Neuronal stem cell (in vitro differentiated cells): ENCODE measurements around the gene CD84.
"Not testable (repeated sequence)": the region's sequence is repeated elsewhere in the genome, so short reads cannot be mapped to it uniquely, and the experiment has no call there.

Experiments used
- DNase-seq: peaks from one replicate; pipeline ENCODE4 v3.0.0-alpha.2; 2013; ENCODE audit warnings: low spot score
- H2AFZ ChIP-seq: one replicate; pipeline ENCODE4 v1.6.1; 2013; ENCODE audit warnings: mild to moderate bottlenecking, low read length, inconsistent platforms
- H2AK5ac ChIP-seq: 2 replicates; pipeline ENCODE4 v1.6.1; 2013; ENCODE audit warnings: low read depth, mild to moderate bottlenecking, inconsistent platforms, low read length, moderate library complexity, mixed read lengths
- H2BK120ac ChIP-seq: 2 replicates; pipeline ENCODE4 v1.6.1; 2013; ENCODE audit warnings: low read depth, mild to moderate bottlenecking, inconsistent platforms, low read length, moderate library complexity, mixed read lengths
- H2BK12ac ChIP-seq: one replicate; pipeline ENCODE4 v1.6.1; 2013; ENCODE audit warnings: low read length, inconsistent platforms
- H2BK15ac ChIP-seq: 2 replicates; pipeline ENCODE4 v1.6.1; 2013; ENCODE audit warnings: mild to moderate bottlenecking, low read length, inconsistent platforms, mixed read lengths
- H2BK5ac ChIP-seq: one replicate; pipeline ENCODE4 v1.6.1; 2013; ENCODE audit warnings: inconsistent platforms, mild to moderate bottlenecking, low read length, moderate library complexity
- H3K14ac ChIP-seq: one replicate; pipeline ENCODE4 v1.6.1; 2013; ENCODE audit warnings: low read length, inconsistent platforms
- H3K18ac ChIP-seq: 2 replicates; pipeline ENCODE4 v1.6.1; 2013; ENCODE audit warnings: low read length, inconsistent platforms
- H3K23ac ChIP-seq: 2 replicates; pipeline ENCODE4 v1.6.1; 2013; ENCODE audit warnings: low read depth, mild to moderate bottlenecking, mixed read lengths, low read length, inconsistent platforms; ENCODE audit not compliant: poor library complexity
- H3K27ac ChIP-seq: replicated peaks from 3 replicates; pipeline ENCODE4 v1.5.1; 2013; ENCODE audit warnings: low read length, inconsistent platforms
- H3K27me3 ChIP-seq, 3 experiments: 2 replicates each; pipeline ENCODE4 v1.6.1; 2013; ENCODE audit warnings: low read length in 3 of 3, mild to moderate bottlenecking in 2 of 3, inconsistent platforms in 1 of 3, low read depth in 1 of 3, mixed read lengths in 1 of 3, moderate library complexity in 1 of 3; ENCODE audit not compliant: control insufficient read depth in 3 of 3, insufficient read depth in 3 of 3
- H3K36me3 ChIP-seq, 2 donors: replicated peaks in 1 of 2; 2 replicates each; pipeline ENCODE4 v1.6.1; 2013; ENCODE audit warnings: low read length in 2 of 2; ENCODE audit not compliant: control insufficient read depth in 2 of 2, insufficient read depth in 2 of 2
- H3K4ac ChIP-seq: 2 replicates; pipeline ENCODE4 v1.6.1; 2013; ENCODE audit warnings: inconsistent platforms, mild to moderate bottlenecking, low read length, moderate library complexity
- H3K4me1 ChIP-seq, 2 donors: 1 replicate in 1 of 2; 2 replicates in 1 of 2; pipeline ENCODE4 v1.6.1; 2013; ENCODE audit warnings: low read length in 2 of 2, low read depth in 1 of 2; ENCODE audit not compliant: control insufficient read depth in 2 of 2, insufficient read depth in 1 of 2
- H3K4me2 ChIP-seq: one replicate; pipeline ENCODE4 v1.6.1; 2013; ENCODE audit warnings: mild to moderate bottlenecking, low read length, inconsistent platforms; ENCODE audit not compliant: insufficient read depth, poor library complexity, severe bottlenecking
- H3K4me3 ChIP-seq, 2 donors: 2 replicates each; pipeline ENCODE4 v1.5.1; 2013; ENCODE audit warnings: low read length in 2 of 2, mild to moderate bottlenecking in 2 of 2, inconsistent platforms in 1 of 2, moderate library complexity in 1 of 2
- H3K79me1 ChIP-seq: one replicate; pipeline ENCODE4 v1.6.1; 2013; ENCODE audit warnings: low read depth, mild to moderate bottlenecking, inconsistent platforms, low read length, moderate library complexity
- H3K9ac ChIP-seq: one replicate; pipeline ENCODE4 v1.6.1; 2013; ENCODE audit warnings: mild to moderate bottlenecking, low read depth, low read length, inconsistent platforms; ENCODE audit not compliant: poor library complexity
- H3K9me3 ChIP-seq, 2 donors: replicated peaks in 1 of 2; 2 replicates each; pipeline versions ENCODE3 to v1.6.1; 2013; ENCODE audit warnings: low read length in 2 of 2, mild to moderate bottlenecking in 2 of 2, inconsistent platforms in 1 of 2, low read depth in 1 of 2, mixed read lengths in 1 of 2, moderate library complexity in 1 of 2; ENCODE audit not compliant: control insufficient read depth in 2 of 2, insufficient read depth in 1 of 2
- H4K8ac ChIP-seq: one replicate; pipeline ENCODE4 v1.6.1; 2013; ENCODE audit warnings: low read depth, mild to moderate bottlenecking, inconsistent platforms, low read length, moderate library complexity
- H4K91ac ChIP-seq: one replicate; pipeline ENCODE4 v1.6.1; 2013; ENCODE audit warnings: low read length, low read depth, mild to moderate bottlenecking, inconsistent platforms; ENCODE audit not compliant: poor library complexity
- WGBS, 2 donors: extraction: QIAGEN DNeasy Blood & Tissue Kit; methylation state at CpG; one replicate each; pipeline ENCODE4 v1.1.7; 2013; ENCODE audit warnings: missing lambda C conversion rate in 2 of 2, mixed read lengths in 1 of 2; ENCODE audit not compliant: insufficient read length in 2 of 2, insufficient replicate concordance in 1 of 2; ENCODE audit errors: extremely low coverage in 2 of 2; 5-methylcytosine and 5-hydroxymethylcytosine counted together

The CD84 gene

GRCh38 chr1:160500321-160500990 lies 78.8 kb downstream of the CD84 start:
- Histone ChIP-seq H3K9ac (no peak overlapping the region), H3K4ac (no peak overlapping the region), H4K8ac (no peak overlapping the region), H2BK12ac (no peak overlapping the region), H3K36me3 (no peaks in the 10 kb centered on the region), H3K4me2 (no peak overlapping the region), H3K14ac (no peak overlapping the region), H3K27ac (no peak overlapping the region), H2BK5ac (no peak overlapping the region), H3K4me1 (no peaks in the 10 kb centered on the region), H4K91ac (no peak overlapping the region), H3K27me3 (no peaks in the 10 kb centered on the region), H2AFZ (no peak overlapping the region), H3K79me1 (no peaks in the 10 kb centered on the region), H3K18ac (no peak overlapping the region), H2BK15ac (no peak overlapping the region), H2BK120ac (no peak overlapping the region), H2AK5ac (no peak overlapping the region), H3K23ac (no peak overlapping the region), H3K9me3 (no peaks in the 10 kb centered on the region), H3K4me3 (no peak overlapping the region)
- no peak for DNase-seq
- no CpG with 5 or more reads among the region's 1 CpG for WGBS, 2 donors

- WGBS, 2 donors, result no CpG with 5 or more reads among the region's 1 CpG
- Histone ChIP-seq H4K91ac (no peak overlapping the region), H2AFZ (no peak overlapping the region), H3K27me3 (no peaks in the 10 kb centered on the region), H3K4me2 (no peak overlapping the region), H3K18ac (no peak overlapping the region), H3K9ac (no peak overlapping the region), H2BK120ac (no peak overlapping the region), H2AK5ac (no peak overlapping the region), H3K4ac (no peak overlapping the region), H3K14ac (no peak overlapping the region), H3K36me3 (no peaks in the 10 kb centered on the region), H2BK15ac (no peak overlapping the region), H3K4me1 (no peaks in the 10 kb centered on the region), H3K4me3 (no peak overlapping the region), H3K23ac (no peak overlapping the region), H3K9me3 (no peaks in the 10 kb centered on the region), H4K8ac (no peak overlapping the region), H3K79me1 (no peaks in the 10 kb centered on the region), H2BK5ac (no peak overlapping the region), H2BK12ac (no peak overlapping the region), H3K27ac (no peak overlapping the region)
- no peak for DNase-seq
Measured at GRCh38 chr1:160499631-160500030, 79.7 kb downstream of the CD84 start.

- not testable (repeated sequence) for H3K79me1 ChIP-seq, H3K4me3 ChIP-seq, H3K14ac ChIP-seq, H2AK5ac ChIP-seq, H3K36me3 ChIP-seq, H4K91ac ChIP-seq, H3K9me3 ChIP-seq, DNase-seq, H2BK15ac ChIP-seq, H2AFZ ChIP-seq, H4K8ac ChIP-seq, H3K27me3 ChIP-seq, H2BK12ac ChIP-seq, H3K9ac ChIP-seq, H3K4ac ChIP-seq, H3K4me2 ChIP-seq, H2BK5ac ChIP-seq, H3K27ac ChIP-seq, H3K23ac ChIP-seq, H3K4me1 ChIP-seq, H2BK120ac ChIP-seq, H3K18ac ChIP-seq
- no CpG with 5 or more reads among the region's 3 CpGs for WGBS, 2 donors
Measured at GRCh38 chr1:160498301-160499065, 80.8 kb downstream of the CD84 start.

DNA sequence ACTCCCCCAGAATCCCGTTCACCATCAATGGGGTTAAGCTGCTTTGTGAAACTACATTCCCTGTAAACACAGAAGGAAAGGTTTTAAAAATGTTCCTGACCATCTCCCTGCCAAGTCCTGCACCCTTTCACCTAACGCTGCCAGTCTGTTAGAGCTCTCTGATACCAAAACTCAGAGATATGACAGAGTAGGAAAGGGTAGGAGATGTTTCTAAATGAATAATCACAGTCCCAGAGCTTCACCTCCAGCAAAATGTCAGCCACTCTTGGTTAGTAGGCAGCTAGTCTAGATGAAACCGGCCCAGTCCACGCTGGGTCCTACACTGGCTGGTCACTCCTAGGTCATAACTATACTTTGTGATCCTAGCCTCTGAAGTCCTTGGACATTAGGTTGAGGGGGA lies 83.0 kb downstream of the CD84 start:
- no peaks in the 10 kb centered on the region for H3K36me3 ChIP-seq
- H2BK15ac ChIP-seq, result no peak overlapping the region
- H2BK12ac ChIP-seq, result no peak overlapping the region
- no peak overlapping the region for H3K14ac ChIP-seq
- no peaks in the 10 kb centered on the region for H3K4me1 ChIP-seq
- no peak overlapping the region for H3K23ac ChIP-seq
- no peaks in the 10 kb centered on the region for H3K79me1 ChIP-seq
- no peak overlapping the region for H4K8ac ChIP-seq
- no peak overlapping the region for H3K4me2 ChIP-seq
- no peak overlapping the region for H4K91ac ChIP-seq
- no peak overlapping the region for H2BK120ac ChIP-seq
- H3K18ac ChIP-seq, result no peak overlapping the region
- no peak overlapping the region for H2BK5ac ChIP-seq
- no peaks in the 10 kb centered on the region for H3K27me3 ChIP-seq
- H3K4ac ChIP-seq, result no peak overlapping the region
- H3K9ac ChIP-seq, result no peak overlapping the region
- H3K9me3 ChIP-seq, result no peaks in the 10 kb centered on the region
- H2AK5ac ChIP-seq, result no peak overlapping the region
- no peak for DNase-seq
- WGBS, 2 donors, result no CpG with 5 or more reads among the region's 4 CpGs
- no peak overlapping the region for H3K27ac ChIP-seq
- H3K4me3 ChIP-seq, result no peak overlapping the region
- H2AFZ ChIP-seq, result no peak overlapping the region
